Osteoblast (primary cell): Measurements from ENCODE around the gene GRB14. TPM values are rescaled to one million over a fixed set of nuclear protein-coding genes. Genes with fewer than 3 reads are reported as not detected.
"Not testable (repeated sequence)": the region's sequence is repeated elsewhere in the genome, so short reads cannot be mapped to it uniquely, and the experiment has no call there.

Experiments
- DNase-seq: peaks from one replicate; pipeline ENCODE4 v3.0.0; 2011; ENCODE audit warnings: low spot score, mixed read lengths; ENCODE audit not compliant: insufficient read length; ENCODE audit errors: missing footprints
- H2AFZ ChIP-seq: 2 replicates; pipeline ENCODE4 v1.6.0; 2011; ENCODE audit warnings: mild to moderate bottlenecking, low read length
- H3K27ac ChIP-seq: 2 replicates; pipeline ENCODE4 v1.5.1; 2011; ENCODE audit warnings: mild to moderate bottlenecking, low read depth, low read length, moderate library complexity
- H3K27me3 ChIP-seq: 2 replicates; pipeline ENCODE4 v1.6.0; 2012; ENCODE audit warnings: mild to moderate bottlenecking, control low read depth, inconsistent platforms, low read length, moderate library complexity; ENCODE audit not compliant: insufficient read depth
- H3K36me3 ChIP-seq: 2 replicates; pipeline ENCODE4 v1.5.1; 2011; ENCODE audit warnings: mild to moderate bottlenecking, low read length, control low read depth, moderate library complexity; ENCODE audit not compliant: insufficient read depth
- H3K4me1 ChIP-seq: 2 replicates; pipeline ENCODE4 v1.5.1; 2011; ENCODE audit warnings: mild to moderate bottlenecking, low read length, control low read depth, moderate library complexity; ENCODE audit not compliant: insufficient read depth
- H3K4me2 ChIP-seq: 2 replicates; pipeline ENCODE4 v1.6.0; 2011; ENCODE audit warnings: mild to moderate bottlenecking, low read length; ENCODE audit not compliant: insufficient read depth
- H3K4me3 ChIP-seq: fragments of 200-600 bp; sonication (generic); 3 replicates; pipeline ENCODE4 v1.5.1; 2012; ENCODE audit warnings: mild to moderate bottlenecking, low read length, inconsistent platforms; ENCODE audit not compliant: insufficient read depth
- H3K79me2 ChIP-seq: 2 replicates; pipeline ENCODE4 v1.6.0; 2012; ENCODE audit warnings: mild to moderate bottlenecking, low read length, control low read depth, inconsistent platforms; ENCODE audit not compliant: insufficient read depth
- H3K9me3 ChIP-seq: 2 replicates; pipeline ENCODE4 v1.5.1; 2011; ENCODE audit warnings: low read depth, low read length, control low read depth
- H4K20me1 ChIP-seq: 2 replicates; pipeline ENCODE4 v1.6.0; 2012; ENCODE audit warnings: mild to moderate bottlenecking, low read length, control low read depth; ENCODE audit not compliant: insufficient read depth
- CTCF ChIP-seq: IDR thresholded peaks from 2 replicates; pipeline ENCODE4 v1.5.1; 2011; ENCODE audit warnings: mild to moderate bottlenecking, low read depth, low read length, moderate library complexity; ENCODE audit errors: extremely low read depth
- total RNA-seq: library from RNA; depleted of rRNA; stranded (reverse); fragments of >200 nt; gene quantifications from 2 replicates; pipeline ENCODE4 v1.2.3, GENCODE V29; 2012

The GRB14 gene
- total RNA-seq, 1 donor: 0.72 TPM

- no peak overlapping the region for H2AFZ ChIP-seq
- H3K36me3 ChIP-seq: no peaks in the 10 kb centered on the region
- no peaks in the 10 kb centered on the region for H3K4me1 ChIP-seq
- no peak overlapping the region for H3K4me3 ChIP-seq
- no peaks in the 10 kb centered on the region for H4K20me1 ChIP-seq
- H3K27ac ChIP-seq: no peak overlapping the region
- no peaks in the 10 kb centered on the region for H3K9me3 ChIP-seq
- no peak for TF ChIP-seq CTCF
- no peak overlapping the region for H3K4me2 ChIP-seq
- DNase-seq: no peak
- H3K79me2 ChIP-seq: no peaks in the 10 kb centered on the region
- no peaks in the 10 kb centered on the region for H3K27me3 ChIP-seq
Measured at GRCh38 chr2:164473021-164473420, 148.3 kb downstream of the GRB14 start.

GRCh38 chr2:164465047-164465446 lies 156.2 kb downstream of the GRB14 start:
- not testable (repeated sequence) for H3K4me2 ChIP-seq, H3K4me3 ChIP-seq, H2AFZ ChIP-seq, H3K4me1 ChIP-seq, H3K27ac ChIP-seq, H3K27me3 ChIP-seq, DNase-seq, H3K9me3 ChIP-seq, H4K20me1 ChIP-seq, H3K36me3 ChIP-seq, H3K79me2 ChIP-seq

- H3K79me2 ChIP-seq: no peaks in the 10 kb centered on the region
- H3K4me3 ChIP-seq: no peak overlapping the region
Measured at GRCh38 chr2:164464376-164464775, 156.9 kb downstream of the GRB14 start.

GRCh38 chr2:164458792-164459191 lies 162.5 kb downstream of the GRB14 start:
- no peak overlapping the region for H3K4me2 ChIP-seq
- H3K9me3 ChIP-seq: no peaks in the 10 kb centered on the region
- no peaks in the 10 kb centered on the region for H4K20me1 ChIP-seq
- no peak overlapping the region for H3K27ac ChIP-seq
- H3K36me3 ChIP-seq: no peaks in the 10 kb centered on the region
- H3K79me2 ChIP-seq: no peaks in the 10 kb centered on the region
- H2AFZ ChIP-seq: no peak overlapping the region
- H3K4me1 ChIP-seq: no peaks in the 10 kb centered on the region
- TF ChIP-seq CTCF: no peak
- DNase-seq: peak; percentile 63
- H3K4me3 ChIP-seq: no peak overlapping the region
- H3K27me3 ChIP-seq: no peaks in the 10 kb centered on the region

More at GRCh38 chr2:164464376-164464775, 156.9 kb downstream of the GRB14 start:
- Histone ChIP-seq H2AFZ (no peak overlapping the region), H3K27ac (no peak overlapping the region), H3K4me1 (no peaks in the 10 kb centered on the region), H3K9me3 (no peaks in the 10 kb centered on the region), H3K27me3 (no peaks in the 10 kb centered on the region), H4K20me1 (no peaks in the 10 kb centered on the region), H3K36me3 (no peaks in the 10 kb centered on the region), H3K4me2 (no peak overlapping the region)
- TF ChIP-seq CTCF: no peak
- DNase-seq: no peak

- DNase-seq: no peak
- no peak overlapping the region for H3K27ac ChIP-seq
- TF ChIP-seq CTCF: no peak
Measured at GRCh38 chr2:164457271-164457670, 164.0 kb downstream of the GRB14 start.

More at GRCh38 chr2:164457271-164457670, 164.0 kb downstream of the GRB14 start:
- Histone ChIP-seq H3K79me2 (no peaks in the 10 kb centered on the region), H3K36me3 (no peaks in the 10 kb centered on the region), H3K4me3 (no peak overlapping the region), H3K4me2 (no peak overlapping the region), H3K4me1 (no peaks in the 10 kb centered on the region), H3K27me3 (no peaks in the 10 kb centered on the region), H2AFZ (no peak overlapping the region), H3K9me3 (no peaks in the 10 kb centered on the region), H4K20me1 (no peaks in the 10 kb centered on the region)
